H1 (cell line): ENCODE results near the gene GJD3. TPM values are rescaled to one million over a fixed set of nuclear protein-coding genes. Genes with fewer than 3 reads are reported as not detected.

Source experiments
- CTCF ChIA-PET: fragments of 300-600 bp; sonication (Branson Sonifier 250); formaldehyde crosslinking; loops from one replicate; lab custom pipeline; 2021; ENCODE audit not compliant: partially characterized antibody; lab: Charles Lee
- POLR2A ChIA-PET: fragments of 300-600 bp; sonication (Branson Sonifier 250); formaldehyde crosslinking; loops from one replicate; lab custom pipeline; 2021; ENCODE audit warnings: inconsistent platforms; ENCODE audit not compliant: partially characterized antibody; lab: Charles Lee
- DNase-seq, 2 experiments: peaks; one replicate each; pipeline versions ENCODE4 v3.0.0 to v3.0.0-alpha.2; 2010 to 2022; ENCODE audit warnings: low spot score in 2 of 2, low read depth in 1 of 2, mixed read lengths in 1 of 2
- FAIRE-seq: peaks from 2 replicates; lab custom pipeline; 2011; peaks lifted over from hg19 to GRCh38; lab: Jason Lieb, UNC
- H2AFZ ChIP-seq: 2 replicates; pipeline ENCODE4 v1.8.1; 2012; ENCODE audit warnings: low read length, inconsistent platforms
- H2AK5ac ChIP-seq: 2 replicates; pipeline ENCODE4 v1.6.1; 2013; ENCODE audit warnings: low read depth, low read length
- H2BK120ac ChIP-seq: replicated peaks from 2 replicates; pipeline ENCODE3; 2013; ENCODE audit warnings: low read depth, low read length, inconsistent platforms
- H2BK12ac ChIP-seq: 2 replicates; pipeline ENCODE4 v1.6.1; 2013; ENCODE audit warnings: low read depth, low read length
- H2BK15ac ChIP-seq: 2 replicates; pipeline ENCODE4 v1.6.1; 2013; ENCODE audit warnings: low read length
- H2BK20ac ChIP-seq: 2 replicates; pipeline ENCODE4 v1.6.1; 2013; ENCODE audit warnings: low read length
- H2BK5ac ChIP-seq: 2 replicates; pipeline ENCODE4 v1.6.1; 2013; ENCODE audit warnings: low read depth, low read length
- H3K14ac ChIP-seq: 2 replicates; pipeline ENCODE4 v1.6.1; 2013; ENCODE audit warnings: inconsistent platforms; ENCODE audit not compliant: insufficient read length
- H3K18ac ChIP-seq: 2 replicates; pipeline ENCODE4 v1.6.1; 2013; ENCODE audit warnings: low read length; ENCODE audit errors: extremely low read depth
- H3K23ac ChIP-seq: 2 replicates; pipeline ENCODE4 v1.6.1; 2013; ENCODE audit warnings: inconsistent platforms; ENCODE audit not compliant: insufficient read length
- H3K23me2 ChIP-seq: 2 replicates; pipeline ENCODE4 v1.6.1; 2013; ENCODE audit warnings: low read depth, low read length
- H3K27ac ChIP-seq: 2 replicates; pipeline ENCODE4 v1.6.1; 2011; ENCODE audit warnings: low read depth, low read length, inconsistent platforms
- H3K27me3 ChIP-seq, 4 experiments: replicated peaks in 1 of 4; 1 replicate in 1 of 4; 2 replicates in 3 of 4; pipeline versions ENCODE4 v1.6.1 to v1.8.1; 2011 to 2013; ENCODE audit warnings: low read length in 3 of 4, mild to moderate bottlenecking in 3 of 4, inconsistent platforms in 2 of 4, mixed read lengths in 2 of 4, moderate library complexity in 1 of 4; ENCODE audit not compliant: control insufficient read depth in 3 of 4, insufficient read depth in 3 of 4; ENCODE audit errors: extremely low read depth in 1 of 4
- H3K36me3 ChIP-seq, 4 experiments: 2 replicates each; pipeline versions ENCODE4 v1.6.1 to v1.8.1; 2011 to 2013; ENCODE audit warnings: mild to moderate bottlenecking in 4 of 4, low read length in 3 of 4, moderate library complexity in 2 of 4, control low read depth in 1 of 4, inconsistent platforms in 1 of 4; ENCODE audit not compliant: insufficient read depth in 4 of 4, control insufficient read depth in 2 of 4
- H3K4ac ChIP-seq: replicated peaks from 2 replicates; pipeline ENCODE3; 2013; ENCODE audit warnings: low read length, low read depth, mixed read lengths, inconsistent platforms; ENCODE audit not compliant: insufficient read length
- H3K4me1 ChIP-seq, 4 experiments: replicated peaks in 1 of 4; 1 replicate in 1 of 4; 2 replicates in 3 of 4; pipeline versions ENCODE4 v1.6.1 to v1.8.1; 2011 to 2013; ENCODE audit warnings: low read length in 3 of 4, inconsistent platforms in 2 of 4, mixed read lengths in 1 of 4; ENCODE audit not compliant: insufficient read depth in 4 of 4, control insufficient read depth in 3 of 4
- H3K4me2 ChIP-seq, 2 experiments: 2 replicates each; pipeline versions ENCODE4 v1.6.1 to v1.8.1; 2011 to 2013; ENCODE audit warnings: low read depth in 2 of 2, low read length in 2 of 2, control low read depth in 1 of 2, inconsistent platforms in 1 of 2, mild to moderate bottlenecking in 1 of 2; ENCODE audit not compliant: insufficient read depth in 1 of 2
- H3K4me3 ChIP-seq, 4 experiments: fragments of 200-600, 300-600 bp in 1 of 4; sonication (generic), shearing (Covaris generic), sonication (Bioruptor Twin) in 1 of 4; 2 replicates each; pipeline versions ENCODE4 v1.5.1 to v1.8.1; 2011 to 2016; ENCODE audit warnings: low read length in 4 of 4, low read depth in 3 of 4, control low read depth in 2 of 4, inconsistent platforms in 2 of 4, mild to moderate bottlenecking in 2 of 4, mixed read lengths in 1 of 4, moderate library complexity in 1 of 4; ENCODE audit not compliant: insufficient read depth in 2 of 4; ENCODE audit errors: extremely low read depth in 1 of 4
- H3K56ac ChIP-seq: replicated peaks from 2 replicates; pipeline ENCODE3; 2013; ENCODE audit warnings: low read depth, mild to moderate bottlenecking, mixed read lengths, low read length, inconsistent platforms; ENCODE audit not compliant: insufficient read length
- H3K79me1 ChIP-seq: 2 replicates; pipeline ENCODE4 v1.6.1; 2013; ENCODE audit warnings: low read depth, low read length, control low read depth
- H3K79me2 ChIP-seq, 2 experiments: 2 replicates each; pipeline versions ENCODE4 v1.6.1 to v1.8.1; 2012 to 2013; ENCODE audit warnings: low read length in 2 of 2, mild to moderate bottlenecking in 2 of 2, inconsistent platforms in 1 of 2; ENCODE audit not compliant: insufficient read depth in 2 of 2, control insufficient read depth in 1 of 2
- H3K9ac ChIP-seq, 4 experiments: replicated peaks in 1 of 4; 1 replicate in 1 of 4; 2 replicates in 3 of 4; pipeline versions ENCODE4 v1.6.1 to v1.8.1; 2011 to 2013; ENCODE audit warnings: low read depth in 3 of 4, low read length in 3 of 4, control low read depth in 2 of 4, mild to moderate bottlenecking in 2 of 4, moderate library complexity in 2 of 4, inconsistent platforms in 1 of 4; ENCODE audit errors: extremely low read depth in 1 of 4
- H3K9me3 ChIP-seq, 2 experiments: 2 replicates each; pipeline versions ENCODE4 v1.6.1 to v1.8.1; 2012 to 2013; ENCODE audit warnings: mild to moderate bottlenecking in 2 of 2, moderate library complexity in 2 of 2, control low read depth in 1 of 2, inconsistent platforms in 1 of 2, low read depth in 1 of 2, low read length in 1 of 2, mixed read lengths in 1 of 2; ENCODE audit not compliant: insufficient read depth in 2 of 2
- H4K20me1 ChIP-seq, 2 experiments: replicated peaks in 1 of 2; 2 replicates each; pipeline versions ENCODE3 to v1.8.1; 2011 to 2013; ENCODE audit warnings: inconsistent platforms in 2 of 2, low read length in 2 of 2, mild to moderate bottlenecking in 1 of 2; ENCODE audit not compliant: insufficient read depth in 2 of 2, control insufficient read depth in 1 of 2
- H4K5ac ChIP-seq: 2 replicates; pipeline ENCODE4 v1.6.1; 2013; ENCODE audit warnings: low read length, low read depth, mixed read lengths, inconsistent platforms; ENCODE audit not compliant: insufficient read length
- H4K8ac ChIP-seq: 2 replicates; pipeline ENCODE4 v1.8.0; 2013; ENCODE audit warnings: mild to moderate bottlenecking, moderate library complexity, low read length, inconsistent platforms; ENCODE audit not compliant: insufficient read depth; ENCODE audit errors: extremely low read depth
- H4K91ac ChIP-seq: replicated peaks from 2 replicates; pipeline ENCODE3; 2013; ENCODE audit warnings: low read length, mixed read lengths, inconsistent platforms; ENCODE audit not compliant: insufficient read length
- MAFK ChIP-seq: IDR thresholded peaks from 2 replicates; pipeline ENCODE4 v1.6.1; 2012; ENCODE audit warnings: low read depth, mild to moderate bottlenecking, improper control_type of control experiment, low read length
- NRF1 ChIP-seq: IDR thresholded peaks from 2 replicates; pipeline ENCODE4 v1.6.1; 2011; ENCODE audit warnings: mild to moderate bottlenecking, low read depth, low read length, improper control_type of control experiment
- WGBS, 2 experiments: shearing (Covaris generic) in 1 of 2; methylation state at CpG; one replicate each; pipeline versions ENCODE4 v1.1.6 to v1.1.7; 2013 to 2015; ENCODE audit warnings: low lambda C conversion rate in 2 of 2, mixed read lengths in 2 of 2, inconsistent platforms in 1 of 2, low coverage in 1 of 2, missing lambda C conversion rate in 1 of 2; ENCODE audit not compliant: insufficient replicate concordance in 2 of 2, insufficient coverage in 1 of 2, insufficient read length in 1 of 2; ENCODE audit errors: extremely low coverage in 1 of 2, missing lambda C conversion rate in 1 of 2; 5-methylcytosine and 5-hydroxymethylcytosine counted together
- polyA plus RNA-seq, 7 experiments: library from polyadenylated mRNA; depleted of rRNA in 3 of 7; stranded (reverse) in 5 of 7; unstranded in 2 of 7; fragments of >200 nt in 5 of 7; fragments of 200-250 nt in 2 of 7; gene quantifications; 1 replicate in 5 of 7; 2 replicates in 1 of 7; 4 replicates in 1 of 7; pipeline versions ENCODE4 v1.2.1 to v1.2.3, GENCODE V29; 2011 to 2013; ENCODE audit warnings: missing spikeins in 2 of 7, mixed read lengths in 2 of 7
- total RNA-seq: library from RNA; stranded (reverse); fragmentation: NEBNext Ultra II Directional; extraction: Animal tissue kit (Norgen Biotek cat#: 25700); gene quantifications from 2 replicates; pipeline ENCODE4 v1.2.1, GENCODE V29; 2021

Gene GJD3
- total and polyA plus RNA-seq, 2 of the 8 experiments (the other 6 are each of a cell fraction or from before 2014, with no cell fraction given): 0.53 to 1.9 TPM

DNA sequence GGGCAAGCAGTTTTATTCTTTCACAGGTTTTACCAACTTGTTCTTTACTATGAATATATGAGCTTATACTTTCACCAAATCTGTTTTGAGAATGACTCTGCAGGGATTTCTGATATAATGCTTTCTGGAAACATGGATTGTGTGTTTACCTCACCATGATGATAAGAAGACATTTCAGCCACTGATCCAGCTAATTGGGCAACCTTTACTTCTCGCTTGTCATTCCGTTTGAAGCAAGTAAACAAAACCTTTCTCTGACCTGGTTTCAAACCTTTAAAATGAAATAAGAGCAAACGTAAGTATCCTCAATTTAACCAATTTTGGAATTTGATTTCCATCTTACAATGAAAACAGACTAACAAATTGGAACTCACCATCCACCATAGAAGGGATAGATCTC lies 39.5 kb upstream of the GJD3 start:
- Histone ChIP-seq H3K4me3 (no peak overlapping the region), H3K4ac (no peak overlapping the region), H3K79me1 (no peaks in the 10 kb centered on the region)

More for the DNA sequence above, 39.5 kb upstream of the GJD3 start:
- H3K9ac ChIP-seq: no peak overlapping the region
- no peak overlapping the region for H4K5ac ChIP-seq
- TF ChIP-seq MAFK: no peak
- TF ChIP-seq NRF1: no peak
- H2AK5ac ChIP-seq: no peak overlapping the region
- no peaks in the 10 kb centered on the region; the same call in 1 of the 2 replicates for H3K23me2 ChIP-seq
- POLR2A ChIA-PET: interaction anchor here (0.9 to 2.5 kb wide), 3 partner anchors 11 to 15 kb away, joined by 5 to 10 read pairs (median 8); partner anchors contain the start of gene TOP2A
- H3K27me3 ChIP-seq: no peaks in the 10 kb centered on the region
- no peak overlapping the region for H2BK15ac ChIP-seq
- H4K91ac ChIP-seq: no peak overlapping the region
- H3K4me1 ChIP-seq: no peaks in the 10 kb centered on the region
- no peaks in the 10 kb centered on the region for H3K9me3 ChIP-seq
- CTCF ChIA-PET: interaction anchor here (0.7 to 6.4 kb wide), 2 partner anchors 12 to 86 kb away, joined by 3 to 26 read pairs; partner anchors contain the start of gene TOP2A
- no peak overlapping the region for H2BK12ac ChIP-seq
- H4K20me1 ChIP-seq: no peaks in the 10 kb centered on the region
- no peak overlapping the region for H3K4me2 ChIP-seq
- no peak overlapping the region for H2AFZ ChIP-seq
- H4K8ac ChIP-seq: no peak overlapping the region
- H2BK20ac ChIP-seq: no peak overlapping the region
- no peak overlapping the region for H2BK5ac ChIP-seq
- H2BK120ac ChIP-seq: no peak overlapping the region
- H3K36me3 ChIP-seq: peaks cover 56 to 97% (median 88%) of the 10 kb centered on the region in 4 experiments
- no peak for FAIRE-seq
- no peak overlapping the region for H3K18ac ChIP-seq
- H3K14ac ChIP-seq: no peak overlapping the region
- WGBS, 2 experiments: 92% methylated on average over 3 of the region's 3 CpGs; no CpG with 5 or more reads in 1 of the 2 experiments
- H3K79me2 ChIP-seq: no peaks in the 10 kb centered on the region
- DNase-seq: no peak
- no peak overlapping the region for H3K56ac ChIP-seq
- H3K23ac ChIP-seq: no peak overlapping the region
- H3K27ac ChIP-seq: no peak overlapping the region
